ENCODE data around the gene MFN1.
"Not testable (repeated sequence)": the region's sequence is repeated elsewhere in the genome, so short reads cannot be mapped to it uniquely, and the experiment has no call there.

The MFN1 gene

DNA sequence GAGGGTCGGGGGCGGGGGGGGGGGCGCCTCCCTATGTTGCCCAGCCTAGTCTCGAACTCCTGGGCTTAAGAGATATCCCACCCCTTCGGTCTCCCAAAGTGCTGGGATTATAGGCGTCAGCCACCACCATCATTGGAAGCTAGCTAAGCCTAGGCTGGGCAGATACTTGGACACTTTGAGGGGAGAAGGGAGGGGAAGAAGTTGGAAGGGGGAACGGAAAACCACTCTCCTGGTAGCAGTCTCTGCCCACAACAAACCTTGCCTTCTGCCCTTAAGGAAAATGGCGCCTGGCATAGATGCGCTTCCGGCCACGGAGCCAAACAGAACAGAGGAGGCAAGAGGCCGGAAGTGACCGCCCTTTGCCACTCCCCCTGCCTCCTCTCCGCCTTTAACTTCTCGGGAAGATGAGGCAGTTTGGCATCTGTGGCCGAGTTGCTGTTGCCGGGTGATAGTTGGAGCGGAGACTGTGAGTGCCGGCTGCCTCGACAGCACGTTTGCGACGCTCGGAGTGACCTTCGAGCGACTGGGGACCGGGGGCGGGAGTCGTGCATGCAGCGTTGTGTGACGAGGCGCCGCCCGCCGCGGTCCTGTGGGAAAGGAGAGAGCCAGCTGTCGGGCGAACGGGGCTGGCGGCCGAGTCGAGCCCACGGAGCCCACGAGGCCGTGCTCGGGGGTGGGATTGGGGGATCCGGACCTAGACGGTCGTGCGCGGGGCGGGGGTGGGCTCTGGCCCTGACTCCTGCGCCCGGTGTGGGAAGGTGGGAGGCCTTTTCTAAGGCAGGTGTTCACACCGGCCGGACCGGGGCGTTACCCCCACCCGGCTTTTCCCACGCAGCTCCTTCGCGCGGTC, at the start of gene MFN1:
Gene MFN1, plus strand, starts transcription at position 365 of the 850 bp plus-strand sequence. CDS start 1,143 bp downstream, outside the sequence.
- DNase-seq (ENCODE audit: low read depth in 3 of 3): peak; percentile 80 to 89 (median 81)

- DNase-seq (ENCODE audit: low read depth in 3 of 3): no peak
These were observed 49.4 kb upstream of the MFN1 start for GRCh38 chr3:179297971-179298725.

DNA sequence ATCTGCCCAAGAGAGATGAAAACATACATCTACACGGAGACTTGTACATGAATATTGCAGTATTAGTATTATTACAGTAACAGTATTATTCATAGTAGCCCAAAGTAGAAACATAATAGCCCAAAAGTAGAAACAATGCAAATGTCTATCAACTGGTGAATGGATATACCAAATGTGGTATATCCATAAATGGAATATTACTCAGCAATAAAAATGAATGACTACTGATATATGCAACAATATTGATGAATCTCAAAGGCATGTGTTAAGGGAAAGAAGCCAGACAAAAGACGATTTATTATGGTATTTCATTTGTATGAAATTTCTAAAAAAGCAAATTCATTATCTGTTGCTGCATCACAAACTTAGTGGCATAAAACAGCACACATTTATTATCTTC, 48.2 kb upstream of the MFN1 start:
- no peak for DNase-seq (ENCODE audit: low read depth in 3 of 3)

DNA sequence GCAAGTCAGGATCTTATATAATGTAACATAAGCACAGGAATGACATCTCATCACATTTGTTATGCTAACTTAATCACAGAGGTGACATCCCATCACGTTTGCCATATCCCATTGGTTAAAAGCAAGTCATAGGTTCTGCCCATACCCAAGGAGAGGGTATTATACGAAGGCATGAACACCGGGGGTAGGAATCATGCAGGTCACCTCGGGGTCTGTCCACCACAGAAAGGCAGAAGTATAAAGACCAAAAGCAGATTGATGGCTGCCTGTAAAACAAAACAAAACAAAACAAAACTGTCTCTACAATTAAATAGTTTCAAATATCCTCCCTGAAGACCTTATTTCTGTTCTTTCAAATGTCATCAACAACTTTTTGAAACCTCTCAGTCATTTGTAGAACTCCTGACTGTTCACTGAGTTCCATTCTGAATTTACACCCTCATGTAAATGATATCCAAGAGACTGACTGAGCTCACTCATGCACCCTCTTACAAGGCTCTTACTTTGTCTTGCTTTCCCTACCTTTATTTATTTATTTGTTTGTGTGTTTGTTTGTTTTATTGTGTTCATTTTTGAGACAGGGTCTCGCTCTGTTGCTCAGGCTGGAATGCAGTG, 47.4 kb upstream of the MFN1 start:
- no peak for DNase-seq (ENCODE audit: low read depth in 3 of 3)

DNA sequence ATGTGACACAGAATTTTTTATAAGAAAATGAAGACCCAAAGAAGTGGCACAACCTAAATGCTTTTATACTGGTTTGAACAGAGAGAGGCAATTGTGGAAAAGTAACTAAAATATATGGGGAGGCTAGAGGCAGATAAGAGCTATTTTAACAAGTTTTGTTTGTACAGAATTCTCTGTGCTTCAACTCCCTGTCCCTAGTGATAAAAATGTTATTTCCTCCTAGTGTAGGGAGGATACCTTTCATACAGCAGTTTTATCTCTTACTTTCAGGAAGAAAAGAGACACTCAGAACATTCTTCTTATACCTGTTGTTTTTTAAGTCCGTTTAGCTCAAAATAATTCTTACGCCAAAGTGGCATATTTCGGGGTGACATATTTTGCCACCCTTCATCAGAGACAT, 45.9 kb upstream of the MFN1 start:
- DNase-seq (ENCODE audit: low read depth in 3 of 3): no peak

DNA sequence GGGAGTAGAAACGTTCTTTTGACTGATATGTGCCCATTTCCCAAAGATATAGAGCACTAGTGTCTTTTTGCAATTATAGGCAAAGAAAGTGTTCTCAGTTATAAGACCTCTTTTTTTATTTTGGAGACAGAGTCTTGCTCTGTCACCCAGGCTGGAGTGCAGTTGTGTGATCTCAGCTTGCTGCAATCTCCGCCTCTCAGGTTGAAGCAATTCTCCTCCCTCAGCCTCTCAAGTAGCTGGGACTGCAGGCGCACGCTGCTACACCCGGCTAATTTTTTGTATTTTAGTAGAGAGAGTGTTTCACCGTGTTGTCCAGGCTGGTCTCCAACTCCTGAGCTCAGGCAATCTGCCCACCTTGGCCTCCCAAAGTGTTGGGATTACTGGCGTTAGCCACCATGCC, 45.4 kb upstream of the MFN1 start:
- no peak for DNase-seq (ENCODE audit: low read depth in 3 of 3)

DNA sequence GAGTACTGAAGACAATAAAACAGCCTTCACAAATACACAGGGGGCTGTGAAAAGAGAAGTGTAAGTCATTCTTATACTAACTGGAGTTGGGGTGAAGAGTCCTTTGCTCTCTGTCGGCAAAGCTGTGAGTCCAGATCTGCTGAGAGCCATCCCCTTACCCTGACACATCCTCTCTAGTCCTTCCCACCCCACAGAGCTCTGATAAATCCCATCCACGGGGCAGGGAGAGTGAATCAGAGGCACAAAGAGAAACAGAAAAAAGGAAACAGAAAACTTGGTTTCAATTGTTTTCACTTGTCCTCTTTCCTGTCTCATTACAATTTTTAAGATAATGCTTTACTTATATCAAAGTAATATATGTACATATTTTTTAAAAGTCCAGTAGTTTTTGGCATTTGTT, 42.9 kb upstream of the MFN1 start:
- no peak for DNase-seq (ENCODE audit: low read depth in 3 of 3)

GRCh38 chr3:179307362-179307761, 40.1 kb upstream of the MFN1 start:
- DNase-seq (ENCODE audit: low read depth in 3 of 3): not testable (repeated sequence)

- no peak for DNase-seq (ENCODE audit: low read depth in 3 of 3)
These were observed 39.5 kb upstream of the MFN1 start for GRCh38 chr3:179308001-179308400.

DNA sequence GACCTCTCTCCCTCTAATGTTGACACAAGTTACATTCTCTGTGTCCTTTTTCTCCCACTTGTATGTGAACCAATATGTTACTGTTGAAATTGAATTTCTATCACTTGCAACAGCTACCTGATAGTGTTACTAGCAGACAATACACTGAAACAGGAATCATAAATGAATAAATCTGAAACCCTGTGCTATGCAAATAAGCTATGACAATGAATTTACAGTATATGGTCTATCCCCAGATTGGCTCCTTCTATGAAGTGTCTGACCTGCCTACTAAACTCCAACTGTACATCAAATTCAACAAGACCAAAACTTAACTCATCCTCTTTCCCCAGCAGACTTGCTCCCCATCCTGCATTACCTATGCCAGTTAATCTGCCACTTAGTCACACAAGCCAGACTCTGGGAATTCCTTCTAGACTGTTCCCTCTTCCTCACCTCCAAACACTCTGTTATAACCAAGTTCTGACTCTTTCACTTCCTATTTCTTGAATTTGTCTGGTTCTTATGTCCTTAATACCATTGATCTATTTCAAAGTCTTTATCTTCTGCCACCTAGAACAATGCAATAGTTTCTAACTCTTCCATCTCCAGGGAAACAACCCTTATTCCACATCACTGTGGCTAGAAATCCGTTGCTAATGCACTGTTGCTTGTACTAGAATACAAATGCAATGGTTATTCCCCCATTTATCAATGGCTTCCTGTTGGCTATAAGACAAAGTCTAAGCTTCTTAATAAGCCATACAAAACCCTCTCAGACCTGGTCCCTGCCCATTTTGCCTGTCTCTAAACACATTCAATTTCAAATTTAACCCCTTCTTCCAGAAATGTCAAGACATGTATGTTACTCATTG, 38.1 kb upstream of the MFN1 start:
- DNase-seq (ENCODE audit: low read depth in 3 of 3): no peak

DNA sequence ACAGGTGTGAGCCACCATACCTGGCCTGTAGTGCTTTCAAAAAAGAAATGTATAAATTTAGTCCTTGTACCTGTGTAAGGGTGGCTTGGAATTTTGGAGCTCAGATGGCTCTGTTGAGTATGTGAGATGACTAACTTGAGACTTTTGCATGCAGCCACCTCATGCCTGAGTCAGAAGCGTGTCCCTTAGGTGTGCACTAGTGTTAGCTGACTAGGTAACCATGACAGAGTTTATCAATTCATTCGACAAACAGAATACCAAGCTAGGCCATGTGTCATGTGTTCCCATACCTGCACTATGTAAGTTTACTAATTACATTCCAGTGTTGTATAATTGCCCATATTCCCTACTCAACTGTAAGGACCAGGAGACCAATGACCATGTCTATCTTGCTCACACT, 28.6 kb upstream of the MFN1 start:
- DNase-seq (ENCODE audit: low read depth in 3 of 3): no peak

DNA sequence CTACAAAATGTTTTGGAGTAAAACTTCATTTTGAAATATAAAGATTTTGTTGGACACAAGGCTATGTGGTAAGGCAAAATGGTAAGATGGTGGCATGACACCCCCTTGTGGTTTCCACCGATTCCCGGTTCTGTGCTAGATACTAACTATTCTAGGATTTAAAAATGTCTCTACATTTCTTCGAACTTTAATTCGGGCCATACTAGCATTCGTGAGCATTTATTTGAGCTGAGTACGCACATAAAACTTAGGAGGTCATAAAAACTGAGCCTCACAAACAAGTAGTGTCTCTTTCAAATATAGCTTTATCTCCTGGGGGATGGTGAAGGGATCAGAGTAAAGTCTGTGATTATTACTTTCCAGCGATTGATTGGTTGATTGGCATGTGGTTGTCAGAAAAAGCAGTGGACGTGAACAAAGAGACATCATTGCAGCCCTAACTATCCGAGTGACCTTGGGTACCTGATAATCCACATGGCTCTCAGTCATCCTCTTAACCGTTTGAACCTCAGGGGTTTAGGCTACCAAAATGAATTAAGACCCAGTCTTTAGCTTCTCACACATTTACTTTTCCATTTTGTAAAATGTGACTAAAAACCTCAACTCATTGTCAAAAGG, 25.7 kb upstream of the MFN1 start:
- peak in 1 of 3 experiments; percentile 13 for DNase-seq (ENCODE audit: low read depth in 3 of 3)

GRCh38 chr3:179322286-179323196, 25.0 kb upstream of the MFN1 start, which contains the start of gene ZNF639:
TSS of gene ZNF639 (plus strand) at chr3:179323031. CDS start at chr3:179328294, 5,263 bp downstream.
- peak; percentile 64 to 82 (median 76) for DNase-seq (ENCODE audit: low read depth in 3 of 3)

GRCh38 chr3:179323197-179324110, 24.1 kb upstream of the MFN1 start:
- peak; percentile 27 to 61 (median 28) for DNase-seq (ENCODE audit: low read depth in 3 of 3)

- no peak for DNase-seq (ENCODE audit: low read depth in 3 of 3)
These were observed 23.2 kb upstream of the MFN1 start for GRCh38 chr3:179324270-179324754.

DNA sequence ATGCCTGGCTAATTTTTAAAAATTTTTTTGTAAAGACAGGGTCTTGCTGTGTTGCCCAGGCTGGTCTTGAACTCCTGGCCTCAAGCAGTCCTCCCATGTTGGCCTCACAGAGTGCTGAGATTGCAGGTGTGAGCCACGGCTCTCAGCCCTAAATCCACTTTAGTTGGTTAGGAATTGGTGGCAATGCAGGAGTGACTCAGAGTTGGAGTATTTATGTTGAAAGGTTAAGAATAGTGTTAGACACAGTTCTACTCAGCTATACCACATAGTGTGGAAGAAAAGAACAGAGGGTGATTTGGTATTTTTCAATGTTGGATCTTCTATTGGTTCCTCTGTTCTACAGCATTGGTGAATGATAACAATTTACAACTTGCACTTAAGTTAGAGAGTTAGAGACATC, 17.1 kb upstream of the MFN1 start:
- no peak for DNase-seq (ENCODE audit: low read depth in 3 of 3)

DNA sequence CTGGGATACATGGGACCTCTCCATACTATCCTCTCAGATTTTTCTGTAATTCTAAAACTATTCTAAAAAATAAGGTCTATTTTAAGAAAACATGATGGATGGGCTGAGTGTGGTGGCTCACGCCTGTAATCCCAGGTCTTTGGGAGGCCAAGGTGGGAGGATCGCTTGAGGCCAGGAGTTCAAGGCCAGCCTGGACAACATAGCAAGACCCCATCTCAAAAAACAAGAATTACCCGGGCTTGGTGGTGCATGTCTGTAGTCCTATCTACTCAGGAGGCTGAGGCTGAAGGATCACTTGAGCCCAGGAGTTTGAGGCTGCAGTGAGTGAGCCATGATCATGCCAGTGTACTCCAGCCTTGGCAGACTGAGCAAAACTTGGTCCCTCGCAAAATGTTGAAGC, 15.3 kb upstream of the MFN1 start:
- no peak for DNase-seq (ENCODE audit: low read depth in 3 of 3)

DNA sequence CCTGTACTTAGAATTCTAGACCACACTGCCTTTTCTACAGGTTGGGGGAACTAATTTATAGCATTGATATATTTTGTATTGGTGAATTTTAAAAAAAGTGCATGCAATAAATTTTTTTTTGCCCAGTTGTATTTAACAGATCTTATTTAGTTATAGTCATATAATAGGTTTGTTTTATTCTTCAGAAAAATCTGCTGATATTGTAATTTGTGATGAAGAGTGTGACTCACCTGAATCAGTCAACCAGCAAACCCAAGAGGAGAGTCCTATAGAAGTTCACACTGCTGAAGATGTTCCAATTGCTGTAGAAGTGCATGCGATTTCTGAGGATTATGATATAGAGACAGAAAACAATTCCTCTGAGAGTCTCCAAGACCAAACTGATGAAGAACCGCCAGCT, 14.4 kb upstream of the MFN1 start:
- no peak for DNase-seq (ENCODE audit: low read depth in 3 of 3)
